Loucy (cell line): ENCODE data around the gene PACRGL.

Experiments used
- H2AFZ ChIP-seq: fragments of 200-600 bp; sonication (generic); 2 replicates; pipeline ENCODE4 v1.6.0; 2016; ENCODE audit warnings: antibody characterized with exemption, mild to moderate bottlenecking, low read length, moderate library complexity
- H3F3A ChIP-seq: fragments of 200-600 bp; 2 replicates; pipeline ENCODE4 v1.6.0; 2016; ENCODE audit warnings: antibody characterized with exemption, low read depth, mild to moderate bottlenecking
- H3K27me3 ChIP-seq: fragments of 200-600 bp; sonication (generic); 2 replicates; pipeline ENCODE4 v1.6.1; 2014; ENCODE audit warnings: low read length, mild to moderate bottlenecking; ENCODE audit not compliant: insufficient read depth, poor library complexity, severe bottlenecking
- H3K36me3 ChIP-seq: fragments of 200-600 bp; sonication (generic); 2 replicates; pipeline ENCODE4 v1.6.1; 2016; ENCODE audit warnings: low read length; ENCODE audit not compliant: insufficient read depth
- H3K4me1 ChIP-seq: fragments of 200-600 bp; sonication (generic); 2 replicates; pipeline ENCODE4 v1.5.1; 2014; ENCODE audit warnings: low read length, mild to moderate bottlenecking; ENCODE audit not compliant: insufficient read depth, poor library complexity, severe bottlenecking
- H3K4me2 ChIP-seq: fragments of 200-600 bp; sonication (generic); 2 replicates; pipeline ENCODE4 v1.6.0; 2014; ENCODE audit warnings: antibody characterized with exemption, low read length, low read depth, mild to moderate bottlenecking; ENCODE audit not compliant: poor library complexity, severe bottlenecking
- H3K4me3 ChIP-seq: fragments of 200-600 bp; sonication (generic); 2 replicates; pipeline ENCODE4 v1.5.1; 2014; ENCODE audit warnings: low read length, mild to moderate bottlenecking, mixed read lengths; ENCODE audit not compliant: poor library complexity, severe bottlenecking
- H3K79me2 ChIP-seq: fragments of 200-600 bp; sonication (generic); 2 replicates; pipeline ENCODE4 v1.6.1; 2014; ENCODE audit warnings: low read length; ENCODE audit not compliant: insufficient read depth
- H3K9ac ChIP-seq: fragments of 200-600 bp; sonication (generic); 2 replicates; pipeline ENCODE4 v1.6.0; 2014; ENCODE audit warnings: mild to moderate bottlenecking, low read depth, low read length, moderate library complexity; ENCODE audit not compliant: poor library complexity, severe bottlenecking
- H3K9me2 ChIP-seq: fragments of 200-600 bp; sonication (generic); replicated peaks from 2 replicates; pipeline ENCODE4 v1.6.1; 2016; ENCODE audit warnings: low read depth, low read length, mixed read lengths
- H3K9me3 ChIP-seq: fragments of 200-600 bp; sonication (generic); 2 replicates; pipeline ENCODE4 v1.6.1; 2014; ENCODE audit warnings: mild to moderate bottlenecking, antibody characterized with exemption, low read length, low read depth; ENCODE audit not compliant: insufficient read depth
- H4K20me1 ChIP-seq: fragments of 200-600 bp; sonication (generic); 2 replicates; pipeline ENCODE4 v1.6.0; 2014; ENCODE audit warnings: antibody characterized with exemption, low read length, mild to moderate bottlenecking; ENCODE audit not compliant: insufficient read depth, poor library complexity, severe bottlenecking
- EZH2phosphoT487 ChIP-seq: fragments of 200-600 bp; IDR thresholded peaks from 2 replicates; pipeline ENCODE4 v1.6.1; 2018; ENCODE audit warnings: antibody characterized with exemption, mild to moderate bottlenecking, moderate library complexity, borderline replicate concordance
- TF ChIP-seq, protein P1 (sequence below): fragments of 200-600 bp; sonication (generic); conservative IDR thresholded peaks from 2 replicates; pipeline ENCODE4 v1.5.1; 2014; ENCODE audit warnings: mild to moderate bottlenecking, antibody characterized with exemption, low read length

Gene PACRGL

DNA sequence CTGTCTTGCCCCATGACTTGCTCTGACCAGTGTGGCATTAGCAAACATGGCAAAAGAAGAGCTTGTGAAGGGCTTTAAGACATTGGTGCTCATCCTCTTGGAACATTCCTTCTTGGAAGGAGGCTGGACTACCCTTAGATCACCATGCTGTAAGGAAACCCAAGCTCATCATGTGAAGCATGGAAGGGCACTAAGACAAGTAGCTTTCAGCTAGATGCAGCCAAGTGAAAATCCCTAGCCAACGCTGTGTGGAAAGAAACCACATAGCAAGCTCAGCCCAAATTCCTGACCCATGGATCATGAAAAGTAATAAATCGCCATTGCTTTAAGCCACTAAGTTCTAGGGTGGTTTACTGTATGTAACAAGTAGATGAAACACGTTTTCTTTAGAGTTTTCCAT is 12.4 kb upstream of the PACRGL start:
- Histone ChIP-seq H4K20me1 (no peaks in the 10 kb centered on the region), H3K9me2 (no peaks in the 10 kb centered on the region), H3K36me3 (no peaks in the 10 kb centered on the region), H3K9me3 (no peaks in the 10 kb centered on the region), H3F3A (no peaks in the 10 kb centered on the region), H2AFZ (no peak overlapping the region), H3K4me3 (no peak overlapping the region), H3K4me1 (no peaks in the 10 kb centered on the region), H3K4me2 (no peak overlapping the region), H3K79me2 (no peaks in the 10 kb centered on the region), H3K9ac (no peak overlapping the region), H3K27me3 (no peaks in the 10 kb centered on the region)
- TF ChIP-seq, protein P1, sequence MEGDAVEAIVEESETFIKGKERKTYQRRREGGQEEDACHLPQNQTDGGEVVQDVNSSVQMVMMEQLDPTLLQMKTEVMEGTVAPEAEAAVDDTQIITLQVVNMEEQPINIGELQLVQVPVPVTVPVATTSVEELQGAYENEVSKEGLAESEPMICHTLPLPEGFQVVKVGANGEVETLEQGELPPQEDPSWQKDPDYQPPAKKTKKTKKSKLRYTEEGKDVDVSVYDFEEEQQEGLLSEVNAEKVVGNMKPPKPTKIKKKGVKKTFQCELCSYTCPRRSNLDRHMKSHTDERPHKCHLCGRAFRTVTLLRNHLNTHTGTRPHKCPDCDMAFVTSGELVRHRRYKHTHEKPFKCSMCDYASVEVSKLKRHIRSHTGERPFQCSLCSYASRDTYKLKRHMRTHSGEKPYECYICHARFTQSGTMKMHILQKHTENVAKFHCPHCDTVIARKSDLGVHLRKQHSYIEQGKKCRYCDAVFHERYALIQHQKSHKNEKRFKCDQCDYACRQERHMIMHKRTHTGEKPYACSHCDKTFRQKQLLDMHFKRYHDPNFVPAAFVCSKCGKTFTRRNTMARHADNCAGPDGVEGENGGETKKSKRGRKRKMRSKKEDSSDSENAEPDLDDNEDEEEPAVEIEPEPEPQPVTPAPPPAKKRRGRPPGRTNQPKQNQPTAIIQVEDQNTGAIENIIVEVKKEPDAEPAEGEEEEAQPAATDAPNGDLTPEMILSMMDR, result no peak
- TF ChIP-seq EZH2phosphoT487, result no peak

DNA sequence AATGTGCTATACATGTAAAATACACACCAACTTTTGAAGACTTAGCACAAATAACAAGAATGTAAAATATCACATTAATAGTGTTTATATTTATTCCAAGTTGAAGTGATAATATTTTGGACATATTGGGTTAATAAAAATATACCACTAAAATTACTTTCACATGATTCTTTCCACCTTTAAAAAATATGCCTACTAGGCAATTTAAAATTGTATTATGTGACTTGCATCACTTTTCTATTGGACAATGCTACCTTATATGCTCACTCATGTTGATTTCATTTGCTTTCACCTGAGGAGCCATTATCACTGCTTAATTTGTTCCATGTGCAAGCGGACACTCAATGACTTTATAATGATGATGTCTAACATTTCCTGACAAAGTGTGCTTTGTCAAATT is 3.4 kb upstream of the PACRGL start:
- Histone ChIP-seq H3K9me2 (no peaks in the 10 kb centered on the region), H4K20me1 (peaks cover 4% of the 10 kb centered on the region), H2AFZ (no peak overlapping the region), H3K4me1 (peaks cover 13% of the 10 kb centered on the region), H3K9me3 (no peaks in the 10 kb centered on the region), H3K79me2 (peaks cover 14% of the 10 kb centered on the region), H3K9ac (no peak overlapping the region), H3K36me3 (no peaks in the 10 kb centered on the region), H3F3A (no peaks in the 10 kb centered on the region), H3K27me3 (no peaks in the 10 kb centered on the region), H3K4me3 (no peak overlapping the region), H3K4me2 (no peak overlapping the region)
- TF ChIP-seq, protein P1, result no peak
- no peak for TF ChIP-seq EZH2phosphoT487

DNA sequence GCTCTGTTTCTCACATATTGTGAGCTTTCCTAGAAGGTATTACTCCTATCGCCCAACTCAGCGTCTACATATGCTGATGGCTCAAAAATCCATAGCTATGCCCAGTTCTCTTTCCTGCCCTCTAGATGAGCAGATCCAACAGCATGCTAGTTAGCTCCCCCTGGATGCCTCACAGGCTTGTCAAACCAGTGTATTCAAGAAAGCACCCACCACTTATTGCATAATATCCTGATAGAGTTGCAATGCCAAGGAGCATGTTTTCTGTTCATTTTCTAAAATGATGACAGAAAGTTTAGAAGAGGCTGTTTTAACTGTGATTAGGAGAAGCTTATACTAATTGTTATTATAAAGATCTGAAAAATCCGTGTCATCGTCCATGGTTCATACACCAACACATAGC is 1.9 kb upstream of the PACRGL start:
- no peak overlapping the region for H3K9ac ChIP-seq
- H3K4me2 ChIP-seq, result no peak overlapping the region
- no peaks in the 10 kb centered on the region for H3K36me3 ChIP-seq
- peaks cover 20% of the 10 kb centered on the region for H3K79me2 ChIP-seq
- H3K9me3 ChIP-seq, result no peaks in the 10 kb centered on the region
- peaks cover 4% of the 10 kb centered on the region for H4K20me1 ChIP-seq
- peaks cover 17% of the 10 kb centered on the region for H3K4me1 ChIP-seq
- H3K27me3 ChIP-seq, result no peaks in the 10 kb centered on the region
- H3K9me2 ChIP-seq, result no peaks in the 10 kb centered on the region
- no peak for TF ChIP-seq EZH2phosphoT487
- TF ChIP-seq, protein P1, result no peak
- no peak overlapping the region for H3K4me3 ChIP-seq
- H2AFZ ChIP-seq, result no peak overlapping the region
- H3F3A ChIP-seq, result no peaks in the 10 kb centered on the region
